ENCODE data around the gene ABCB8.

Gene ABCB8

GRCh38 chr7:151064454-151064853 lies 36.2 kb downstream of the ABCB8 start:
- DNase-seq (ENCODE audit: low spot score in 2 of 2) (no peak), ATAC-seq (ENCODE audit: low read depth) (no peak)
- H3K27ac Mint-ChIP-seq: no peak overlapping the region
- H3K4me1 Mint-ChIP-seq: peaks cover 12% of the 10 kb centered on the region
- peaks cover 6% of the 10 kb centered on the region for H3K36me3 Mint-ChIP-seq
- H3K4me3 Mint-ChIP-seq: no peak overlapping the region
- no peaks in the 10 kb centered on the region for H3K27me3 Mint-ChIP-seq
- no peaks in the 10 kb centered on the region for H3K9me3 Mint-ChIP-seq

- peaks cover 6% of the 10 kb centered on the region for H3K36me3 Mint-ChIP-seq
- H3K4me3 Mint-ChIP-seq: no peak overlapping the region
- ATAC-seq (ENCODE audit: low read depth) (no peak), DNase-seq (ENCODE audit: low spot score in 2 of 2) (no peak)
- H3K4me1 Mint-ChIP-seq: peaks cover 12% of the 10 kb centered on the region
- no peaks in the 10 kb centered on the region for H3K9me3 Mint-ChIP-seq
- no peaks in the 10 kb centered on the region for H3K27me3 Mint-ChIP-seq
- no peak overlapping the region for H3K27ac Mint-ChIP-seq
Measured at GRCh38 chr7:151064993-151065392, 36.7 kb downstream of the ABCB8 start.

- DNase-seq (ENCODE audit: low spot score in 2 of 2): no peak
- Mint-ChIP-seq H3K4me1 (peaks cover 9% of the 10 kb centered on the region), H3K4me3 (no peak overlapping the region), H3K27ac (no peak overlapping the region), H3K27me3 (no peaks in the 10 kb centered on the region), H3K9me3 (no peaks in the 10 kb centered on the region), H3K36me3 (peaks cover 6% of the 10 kb centered on the region)
- ATAC-seq (ENCODE audit: low read depth): no peak
Measured at GRCh38 chr7:151065516-151065915, 37.3 kb downstream of the ABCB8 start.

GRCh38 chr7:151066273-151066974 lies 38.2 kb downstream of the ABCB8 start:
- Mint-ChIP-seq H3K36me3 (peaks cover 9% of the 10 kb centered on the region), H3K9me3 (no peaks in the 10 kb centered on the region), H3K4me1 (peaks cover 3% of the 10 kb centered on the region), H3K27ac (no peak overlapping the region), H3K27me3 (no peaks in the 10 kb centered on the region), H3K4me3 (no peak overlapping the region)
- ATAC-seq (ENCODE audit: low read depth) (no peak), DNase-seq (ENCODE audit: low spot score in 2 of 2) (no peak)

GRCh38 chr7:151068069-151068773 lies 40.0 kb downstream of the ABCB8 start:
- DNase-seq (ENCODE audit: low spot score in 2 of 2) (no peak), ATAC-seq (ENCODE audit: low read depth) (no peak)
- H3K4me3 Mint-ChIP-seq: no peak overlapping the region
- no peaks in the 10 kb centered on the region for H3K9me3 Mint-ChIP-seq
- H3K27ac Mint-ChIP-seq: no peak overlapping the region
- H3K27me3 Mint-ChIP-seq: no peaks in the 10 kb centered on the region
- peaks cover 9% of the 10 kb centered on the region for H3K36me3 Mint-ChIP-seq
- no peaks in the 10 kb centered on the region for H3K4me1 Mint-ChIP-seq

GRCh38 chr7:151069841-151070573 lies 41.8 kb downstream of the ABCB8 start:
- no peak overlapping the region for H3K4me3 Mint-ChIP-seq
- H3K27me3 Mint-ChIP-seq: no peaks in the 10 kb centered on the region
- DNase-seq (ENCODE audit: low spot score in 2 of 2): no peak
- H3K4me1 Mint-ChIP-seq: no peaks in the 10 kb centered on the region
- ATAC-seq (ENCODE audit: low read depth): no peak
- H3K36me3 Mint-ChIP-seq: peaks cover 12% of the 10 kb centered on the region
- H3K9me3 Mint-ChIP-seq: no peaks in the 10 kb centered on the region
- H3K27ac Mint-ChIP-seq: no peak overlapping the region

GRCh38 chr7:151070574-151070960 lies 42.3 kb downstream of the ABCB8 start:
- H3K36me3 Mint-ChIP-seq: peaks cover 9% of the 10 kb centered on the region
- no peak for DNase-seq (ENCODE audit: low spot score in 2 of 2)
- H3K27me3 Mint-ChIP-seq: no peaks in the 10 kb centered on the region
- ATAC-seq (ENCODE audit: low read depth): no peak
- H3K9me3 Mint-ChIP-seq: no peaks in the 10 kb centered on the region
- H3K27ac Mint-ChIP-seq: no peak overlapping the region
- H3K4me1 Mint-ChIP-seq: no peaks in the 10 kb centered on the region
- no peak overlapping the region for H3K4me3 Mint-ChIP-seq

GRCh38 chr7:151071032-151071866 lies 43.0 kb downstream of the ABCB8 start:
- H3K27ac Mint-ChIP-seq: no peak overlapping the region
- no peaks in the 10 kb centered on the region for H3K9me3 Mint-ChIP-seq
- H3K4me1 Mint-ChIP-seq: no peaks in the 10 kb centered on the region
- H3K4me3 Mint-ChIP-seq: no peak overlapping the region
- ATAC-seq (ENCODE audit: low read depth) (no peak), DNase-seq (ENCODE audit: low spot score in 2 of 2) (no peak)
- H3K36me3 Mint-ChIP-seq: peaks cover 13% of the 10 kb centered on the region
- no peaks in the 10 kb centered on the region for H3K27me3 Mint-ChIP-seq

GRCh38 chr7:151073990-151074389 lies 45.7 kb downstream of the ABCB8 start:
- Mint-ChIP-seq H3K4me3 (no peak overlapping the region), H3K27ac (no peak overlapping the region), H3K9me3 (no peaks in the 10 kb centered on the region), H3K27me3 (no peaks in the 10 kb centered on the region), H3K4me1 (peaks cover 6% of the 10 kb centered on the region), H3K36me3 (peaks cover 10% of the 10 kb centered on the region)
- DNase-seq (ENCODE audit: low spot score in 2 of 2) (no peak), ATAC-seq (ENCODE audit: low read depth) (no peak)

GRCh38 chr7:151074817-151075661 lies 46.8 kb downstream of the ABCB8 start:
- Mint-ChIP-seq H3K36me3 (peaks cover 10% of the 10 kb centered on the region), H3K27ac (no peak overlapping the region)

GRCh38 chr7:151075662-151075971 lies 47.4 kb downstream of the ABCB8 start:
- Mint-ChIP-seq H3K36me3 (peaks cover 9% of the 10 kb centered on the region), H3K27ac (no peak overlapping the region), H3K27me3 (no peaks in the 10 kb centered on the region), H3K4me1 (peaks cover 12% of the 10 kb centered on the region), H3K9me3 (no peaks in the 10 kb centered on the region), H3K4me3 (no peak overlapping the region)
- DNase-seq (ENCODE audit: low spot score in 2 of 2): no peak
- no peak for ATAC-seq (ENCODE audit: low read depth)

More at GRCh38 chr7:151074817-151075661, 46.8 kb downstream of the ABCB8 start:
- H3K9me3 Mint-ChIP-seq: no peaks in the 10 kb centered on the region
- H3K4me3 Mint-ChIP-seq: no peak overlapping the region
- H3K27me3 Mint-ChIP-seq: no peaks in the 10 kb centered on the region
- no peak for DNase-seq (ENCODE audit: low spot score in 2 of 2)
- H3K4me1 Mint-ChIP-seq: peaks cover 12% of the 10 kb centered on the region
- no peak for ATAC-seq (ENCODE audit: low read depth)

GRCh38 chr7:151075978-151076426 lies 47.8 kb downstream of the ABCB8 start:
- Mint-ChIP-seq H3K27me3 (no peaks in the 10 kb centered on the region), H3K27ac (no peak overlapping the region), H3K4me1 (peaks cover 12% of the 10 kb centered on the region), H3K4me3 (no peak overlapping the region), H3K36me3 (peaks cover 7% of the 10 kb centered on the region), H3K9me3 (no peaks in the 10 kb centered on the region)
- no peak for DNase-seq (ENCODE audit: low spot score in 2 of 2)
- no peak for ATAC-seq (ENCODE audit: low read depth)
